Measurements from ENCODE around the gene FAM187B. TPM values are rescaled to one million over a fixed set of nuclear protein-coding genes. Genes with fewer than 3 reads are reported as not detected.
A peak's percentile ranks its signal among the peaks of the same experiment; 100 is the strongest.

FAM187B gene
- total and polyA plus RNA-seq, 8 donors = not detected

GRCh38 chr19:35266520-35267352 lies 38.2 kb upstream of the FAM187B start:
- ATAC-seq = peak in 2 of 4 donors; percentile 1 to 7
- Histone ChIP-seq H3K9me3 (no peaks in the 10 kb centered on the region), H3K4me3 (peak overlapping the region; percentile 48 to 73 (median 63)), H3K27me3 (no peaks in the 10 kb centered on the region), H3K36me3 (peaks cover 0 to 21% (median 7%) of the 10 kb centered on the region in 3 donors), H3K27ac (peak overlapping the region; percentile 64 to 95 (median 81)), H3K4me1 (peaks cover 13 to 16% (median 15%) of the 10 kb centered on the region in 3 donors)
- peak in 5 of 6 donors; percentile 37 to 86 (median 68) for DNase-seq
- 39 to 46% methylated on average over 31 to 39 of the region's 39 CpGs for WGBS, 2 donors
- intact Hi-C loops (cut with DNase I) = loop anchor here in 1 of 3 donors (5.0 kb wide), 1 partner anchor 114 kb away; the partner anchor contains the start of gene FXYD5
- no peak for TF ChIP-seq CTCF (IDR thresholded peaks at IDR 0.05)
- FAIRE-seq = no peak

- intact Hi-C loops (cut with DNase I) = loop anchor here in 1 of 3 donors (5.0 kb wide), 1 partner anchor 114 kb away; the partner anchor contains the start of gene FXYD5
- no peak for TF ChIP-seq CTCF (IDR thresholded peaks at IDR 0.05)
- H3K4me1 ChIP-seq = peaks cover 13 to 16% (median 15%) of the 10 kb centered on the region in 3 donors
- 80 to 87% methylated on average over 10 of the region's 10 CpGs for WGBS, 2 donors
- peak overlapping the region in 2 of 4 donors; percentile 1 to 84 for H3K27ac ChIP-seq
- DNase-seq (peak; percentile 11 to 70 (median 42)), FAIRE-seq (no peak), ATAC-seq (no peak)
- no peaks in the 10 kb centered on the region for H3K9me3 ChIP-seq
- peaks cover 0 to 14% (median under 1%) of the 10 kb centered on the region in 3 donors for H3K36me3 ChIP-seq
- no peaks in the 10 kb centered on the region for H3K27me3 ChIP-seq
- H3K4me3 ChIP-seq = no peak overlapping the region
Measured at GRCh38 chr19:35265900-35266519, 37.5 kb upstream of the FAM187B start.

GRCh38 chr19:35265126-35265899 lies 36.8 kb upstream of the FAM187B start:
- H3K36me3 ChIP-seq = peaks cover 0 to 7% (median 0%) of the 10 kb centered on the region in 3 donors
- no peak overlapping the region for H3K4me3 ChIP-seq
- TF ChIP-seq CTCF (IDR thresholded peaks at IDR 0.05) = no peak
- no peaks in the 10 kb centered on the region for H3K9me3 ChIP-seq
- FAIRE-seq (no peak), DNase-seq (peak; percentile 50 to 68 (median 58)), ATAC-seq (peak in 2 of 4 donors; percentile 4)
- H3K4me1 ChIP-seq = peaks cover 12 to 16% (median 15%) of the 10 kb centered on the region in 3 donors
- peak overlapping the region in 3 of 4 donors; percentile 1 to 84 (median 17) for H3K27ac ChIP-seq
- 36 to 42% methylated on average over 6 of the region's 6 CpGs for WGBS, 2 donors
- no peaks in the 10 kb centered on the region for H3K27me3 ChIP-seq
- intact Hi-C loops (cut with DNase I) = loop anchor here in 1 of 3 donors (5.0 kb wide), 1 partner anchor 113 kb away; the partner anchor contains the start of gene FXYD5

GRCh38 chr19:35264268-35265125 lies 36.0 kb upstream of the FAM187B start:
- DNase-seq (peak in 5 of 6 donors; percentile 13 to 45 (median 17)), FAIRE-seq (no peak), ATAC-seq (no peak)
- Histone ChIP-seq H3K9me3 (no peaks in the 10 kb centered on the region), H3K27ac (peak overlapping the region in 1 of 4 donors; percentile 19), H3K4me3 (no peak overlapping the region), H3K4me1 (peaks cover 6 to 12% (median 10%) of the 10 kb centered on the region in 3 donors), H3K36me3 (peaks cover 0 to 10% (median 0%) of the 10 kb centered on the region in 3 donors), H3K27me3 (no peaks in the 10 kb centered on the region)
- 80 to 85% methylated on average over 7 of the region's 7 CpGs for WGBS, 2 donors
- intact Hi-C loops (cut with DNase I) = loop anchor here in 1 of 3 donors (5.0 kb wide), 1 partner anchor 112 kb away; the partner anchor contains the start of gene FXYD5
- TF ChIP-seq CTCF (IDR thresholded peaks at IDR 0.05) = no peak

Measured in pancreas (tissue), 10 donors.